HepG2 (cell line): ENCODE data around the gene SF1. TPM values are rescaled to one million over a fixed set of nuclear protein-coding genes. Genes with fewer than 3 reads are reported as not detected.

Experiments
- BHLHE40 ChIP-seq: IDR thresholded peaks from 2 replicates; pipeline ENCODE4 v1.6.1; 2011; ENCODE audit warnings: low read length, improper control_type of control experiment
- DRAP1 ChIP-seq: IDR thresholded peaks from 2 replicates; pipeline ENCODE4 v1.6.1; 2016; ENCODE audit warnings: missing genetic modification reagents, missing compliant biosample characterization
- KAT8 ChIP-seq: IDR thresholded peaks from 2 replicates; pipeline ENCODE4 v1.6.1; 2016; ENCODE audit warnings: missing genetic modification reagents, missing compliant biosample characterization
- NAIF1 ChIP-seq: sonication (generic); formaldehyde crosslinking; IDR thresholded peaks from 2 replicates; pipeline ENCODE4 v1.5.0; 2020; ENCODE audit warnings: mild to moderate bottlenecking, missing genetic modification reagents, borderline replicate concordance
- NR2F6 ChIP-seq, 2 experiments: IDR thresholded peaks; 2 replicates each; pipeline ENCODE4 v1.6.1; 2016; ENCODE audit warnings: antibody characterized with exemption in 1 of 2, mild to moderate bottlenecking in 1 of 2
- SIN3A ChIP-seq: IDR thresholded peaks from 2 replicates; pipeline ENCODE4 v1.6.1; 2011; ENCODE audit warnings: low read depth, mild to moderate bottlenecking, control low read depth, low read length, borderline replicate concordance
- SKIL ChIP-seq: sonication (generic); formaldehyde crosslinking; IDR thresholded peaks from 2 replicates; pipeline ENCODE4 v1.8.0; 2022; ENCODE audit warnings: missing genetic modification reagents, mild to moderate bottlenecking, moderate library complexity, borderline replicate concordance
- THAP11 ChIP-seq: IDR thresholded peaks from 2 replicates; pipeline ENCODE4 v1.6.1; 2016; ENCODE audit warnings: missing biosample characterization, missing genetic modification reagents
- ZBTB7A ChIP-seq: sonication (generic); formaldehyde crosslinking; IDR thresholded peaks from 2 replicates; pipeline ENCODE4 v1.8.0; 2022; ENCODE audit warnings: mild to moderate bottlenecking, missing genetic modification reagents
- ZFP1 ChIP-seq: IDR thresholded peaks from 2 replicates; pipeline ENCODE4 v1.6.1; 2016
- ZFP90 ChIP-seq: sonication (generic); formaldehyde crosslinking; IDR thresholded peaks from 2 replicates; pipeline ENCODE4 v1.8.0; 2022; ENCODE audit warnings: missing genetic modification reagents, mild to moderate bottlenecking, inconsistent platforms, borderline replicate concordance
- ZKSCAN1 ChIP-seq: fragments of 150-350 bp; IDR thresholded peaks from 2 replicates; pipeline ENCODE4 v1.6.1; 2014; ENCODE audit warnings: low read length
- ZKSCAN8 ChIP-seq: IDR thresholded peaks from 2 replicates; pipeline ENCODE4 v1.6.1; 2016; ENCODE audit warnings: borderline replicate concordance, missing genetic modification reagents, missing compliant biosample characterization
- ZMYM2 ChIP-seq: sonication (generic); formaldehyde crosslinking; IDR thresholded peaks from 2 replicates; pipeline ENCODE4 v1.8.0; 2022; ENCODE audit warnings: mild to moderate bottlenecking, missing genetic modification reagents
- ZNF205 ChIP-seq: IDR thresholded peaks from 2 replicates; pipeline ENCODE4 v1.6.1; 2018; ENCODE audit warnings: missing biosample characterization, missing genetic modification reagents
- ZNF770 ChIP-seq: sonication (generic); formaldehyde crosslinking; IDR thresholded peaks from 2 replicates; pipeline ENCODE4 v1.5.0; 2020; ENCODE audit warnings: mild to moderate bottlenecking, missing genetic modification reagents
- ZNF792 ChIP-seq: IDR thresholded peaks from 2 replicates; pipeline ENCODE4 v1.6.1; 2016
- polyA plus RNA-seq, 8 experiments: library from polyadenylated mRNA; depleted of rRNA in 3 of 8; stranded (reverse) in 7 of 8; unstranded in 1 of 8; fragments of >200 nt; fragmentation: Illumina TruSeq in 4 of 8; extraction: Trizol in 4 of 8; gene quantifications; 2 replicates each; pipeline versions ENCODE4 v1.2.1 to v1.2.3, GENCODE V29; 2011 to 2016; ENCODE audit warnings: low read depth in 4 of 8, missing spikeins in 1 of 8, mixed read lengths in 1 of 8; ENCODE audit not compliant: insufficient read depth in 1 of 8
- total RNA-seq, 5 experiments: library from RNA; depleted of rRNA; stranded (reverse); fragments of >200 nt; fragmentation: Illumina TruSeq; extraction: Trizol; gene quantifications; 2 replicates each; pipeline ENCODE4 v1.2.3, GENCODE V29; 2016; ENCODE audit warnings: low read depth in 1 of 5
- TF ChIP-seq, protein P1 (sequence below): sonication (generic); formaldehyde crosslinking; IDR thresholded peaks from 2 replicates; pipeline ENCODE4 v1.4.0; 2020; ENCODE audit warnings: missing genetic modification reagents
- TF ChIP-seq, protein P2 (sequence below): sonication (generic); formaldehyde crosslinking; IDR thresholded peaks from 2 replicates; pipeline ENCODE4 v1.5.0; 2020; ENCODE audit warnings: missing genetic modification reagents
- TF ChIP-seq, protein P3 (sequence below): fragments of 450-650 bp; IDR thresholded peaks from 2 replicates; pipeline ENCODE4 v1.6.1; 2016

The SF1 gene
- total and polyA plus RNA-seq, 2 of the 13 experiments (the other 11 are each of a cell fraction or from before 2014, with no cell fraction given), result 55.5 to 70.4 TPM

GRCh38 chr11:64810891-64811272 lies 32.5 kb upstream of the SF1 start (continued):
- TF ChIP-seq, protein P1, sequence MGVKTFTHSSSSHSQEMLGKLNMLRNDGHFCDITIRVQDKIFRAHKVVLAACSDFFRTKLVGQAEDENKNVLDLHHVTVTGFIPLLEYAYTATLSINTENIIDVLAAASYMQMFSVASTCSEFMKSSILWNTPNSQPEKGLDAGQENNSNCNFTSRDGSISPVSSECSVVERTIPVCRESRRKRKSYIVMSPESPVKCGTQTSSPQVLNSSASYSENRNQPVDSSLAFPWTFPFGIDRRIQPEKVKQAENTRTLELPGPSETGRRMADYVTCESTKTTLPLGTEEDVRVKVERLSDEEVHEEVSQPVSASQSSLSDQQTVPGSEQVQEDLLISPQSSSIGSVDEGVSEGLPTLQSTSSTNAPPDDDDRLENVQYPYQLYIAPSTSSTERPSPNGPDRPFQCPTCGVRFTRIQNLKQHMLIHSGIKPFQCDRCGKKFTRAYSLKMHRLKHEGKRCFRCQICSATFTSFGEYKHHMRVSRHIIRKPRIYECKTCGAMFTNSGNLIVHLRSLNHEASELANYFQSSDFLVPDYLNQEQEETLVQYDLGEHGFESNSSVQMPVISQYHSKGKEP (CRISPR knock-in tag), result no peak
- TF ChIP-seq SIN3A, result peak; percentile 50; the same call in 1 of the 2 replicates
- TF ChIP-seq NAIF1 (CRISPR knock-in tag), result 0 out of 2 replicates have a peak, but pooled peaks have one; percentile 14
- no peak for TF ChIP-seq ZKSCAN8 (CRISPR knock-in tag)
- TF ChIP-seq BHLHE40, result peak; percentile 79
- TF ChIP-seq SKIL (CRISPR knock-in tag), result no peak
- TF ChIP-seq ZMYM2, result 0 out of 2 replicates have a peak, but pooled peaks have one; percentile 51
- 0 out of 2 replicates have a peak, but pooled peaks have one; percentile 2 for TF ChIP-seq ZNF792 (CRISPR knock-in tag)
- TF ChIP-seq ZFP90 (CRISPR knock-in tag), result no peak
- TF ChIP-seq ZKSCAN1, result peak; percentile 81
- peak; percentile 93 for TF ChIP-seq ZNF205 (CRISPR knock-in tag)
- peak; percentile 93 for TF ChIP-seq ZNF770 (CRISPR knock-in tag)
- TF ChIP-seq ZFP1 (CRISPR knock-in tag), result no peak
- TF ChIP-seq, protein P2, sequence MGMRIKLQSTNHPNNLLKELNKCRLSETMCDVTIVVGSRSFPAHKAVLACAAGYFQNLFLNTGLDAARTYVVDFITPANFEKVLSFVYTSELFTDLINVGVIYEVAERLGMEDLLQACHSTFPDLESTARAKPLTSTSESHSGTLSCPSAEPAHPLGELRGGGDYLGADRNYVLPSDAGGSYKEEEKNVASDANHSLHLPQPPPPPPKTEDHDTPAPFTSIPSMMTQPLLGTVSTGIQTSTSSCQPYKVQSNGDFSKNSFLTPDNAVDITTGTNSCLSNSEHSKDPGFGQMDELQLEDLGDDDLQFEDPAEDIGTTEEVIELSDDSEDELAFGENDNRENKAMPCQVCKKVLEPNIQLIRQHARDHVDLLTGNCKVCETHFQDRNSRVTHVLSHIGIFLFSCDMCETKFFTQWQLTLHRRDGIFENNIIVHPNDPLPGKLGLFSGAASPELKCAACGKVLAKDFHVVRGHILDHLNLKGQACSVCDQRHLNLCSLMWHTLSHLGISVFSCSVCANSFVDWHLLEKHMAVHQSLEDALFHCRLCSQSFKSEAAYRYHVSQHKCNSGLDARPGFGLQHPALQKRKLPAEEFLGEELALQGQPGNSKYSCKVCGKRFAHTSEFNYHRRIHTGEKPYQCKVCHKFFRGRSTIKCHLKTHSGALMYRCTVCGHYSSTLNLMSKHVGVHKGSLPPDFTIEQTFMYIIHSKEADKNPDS (CRISPR knock-in tag), result no peak
- peak; percentile 8; the same call in 1 of the 2 replicates for TF ChIP-seq NR2F6 (IDR thresholded peaks at IDR 0.05)
- no peak for TF ChIP-seq NR2F6 (CRISPR knock-in tag; IDR thresholded peaks at IDR 0.05)
- TF ChIP-seq THAP11 (CRISPR knock-in tag), result peak; percentile 63
- TF ChIP-seq, protein P3, sequence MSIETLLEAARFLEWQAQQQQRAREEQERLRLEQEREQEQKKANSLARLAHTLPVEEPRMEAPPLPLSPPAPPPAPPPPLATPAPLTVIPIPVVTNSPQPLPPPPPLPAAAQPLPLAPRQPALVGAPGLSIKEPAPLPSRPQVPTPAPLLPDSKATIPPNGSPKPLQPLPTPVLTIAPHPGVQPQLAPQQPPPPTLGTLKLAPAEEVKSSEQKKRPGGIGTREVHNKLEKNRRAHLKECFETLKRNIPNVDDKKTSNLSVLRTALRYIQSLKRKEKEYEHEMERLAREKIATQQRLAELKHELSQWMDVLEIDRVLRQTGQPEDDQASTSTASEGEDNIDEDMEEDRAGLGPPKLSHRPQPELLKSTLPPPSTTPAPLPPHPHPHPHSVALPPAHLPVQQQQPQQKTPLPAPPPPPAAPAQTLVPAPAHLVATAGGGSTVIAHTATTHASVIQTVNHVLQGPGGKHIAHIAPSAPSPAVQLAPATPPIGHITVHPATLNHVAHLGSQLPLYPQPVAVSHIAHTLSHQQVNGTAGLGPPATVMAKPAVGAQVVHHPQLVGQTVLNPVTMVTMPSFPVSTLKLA, result peak; percentile 79
- TF ChIP-seq KAT8 (CRISPR knock-in tag), result peak; percentile 14; the same call in 1 of the 2 replicates
- no peak for TF ChIP-seq DRAP1
- TF ChIP-seq ZBTB7A (CRISPR knock-in tag), result no peak
